ENCODE results near the gene B2M. TPM values are rescaled to one million over a fixed set of nuclear protein-coding genes. Genes with fewer than 3 reads are reported as not detected.

B2M gene
- total and polyA plus RNA-seq, 2 of the 13 experiments (the other 11 are each of a cell fraction or from before 2014, with no cell fraction given) = 784 to 857 TPM

DNA sequence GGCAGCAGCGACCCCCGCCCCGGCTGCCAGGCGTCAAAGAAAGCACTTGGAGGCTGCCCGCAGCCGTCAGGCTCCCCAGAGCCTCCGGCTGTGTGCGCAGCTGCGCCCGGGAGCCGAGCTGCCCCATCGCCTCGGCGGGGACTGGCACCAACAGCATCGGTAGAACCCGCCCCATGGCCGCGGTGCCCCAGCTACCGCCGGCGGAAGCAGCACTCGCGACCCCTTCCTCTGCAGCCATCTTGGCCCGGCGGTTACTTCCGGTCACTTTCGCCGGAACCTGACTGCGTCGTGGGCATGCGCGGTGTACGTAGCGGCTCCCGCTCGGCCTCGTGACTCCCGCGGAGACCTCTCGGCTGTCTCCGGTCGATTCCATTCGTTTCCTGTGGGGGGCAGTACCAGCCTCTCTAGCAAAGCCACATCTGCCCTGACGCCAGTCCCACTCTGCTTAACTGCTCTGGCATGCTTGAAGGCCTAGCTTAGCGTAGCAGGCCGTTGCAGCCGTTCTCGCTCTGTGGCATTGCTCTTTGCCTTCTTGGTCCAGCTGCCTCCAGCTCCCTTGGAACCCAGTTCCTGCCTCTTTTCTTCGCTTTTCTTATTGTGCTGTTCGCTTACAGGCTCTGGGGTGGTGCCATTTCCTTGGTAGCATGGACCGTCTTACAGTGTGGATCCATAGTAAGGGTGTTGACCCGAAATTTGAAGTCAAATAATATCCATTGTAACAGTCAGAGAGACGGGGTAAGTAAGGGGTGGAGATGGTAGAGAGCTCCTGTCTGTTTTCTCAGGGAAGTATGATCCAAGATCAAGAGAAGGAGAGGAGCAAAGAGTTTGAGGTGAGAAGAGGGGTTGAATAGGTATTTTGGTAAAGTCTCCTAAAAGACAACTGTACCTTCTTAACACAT is 47.7 kb upstream of the B2M start, which contains the start of gene SPG11 (continued):
- TF ChIP-seq, protein P1, sequence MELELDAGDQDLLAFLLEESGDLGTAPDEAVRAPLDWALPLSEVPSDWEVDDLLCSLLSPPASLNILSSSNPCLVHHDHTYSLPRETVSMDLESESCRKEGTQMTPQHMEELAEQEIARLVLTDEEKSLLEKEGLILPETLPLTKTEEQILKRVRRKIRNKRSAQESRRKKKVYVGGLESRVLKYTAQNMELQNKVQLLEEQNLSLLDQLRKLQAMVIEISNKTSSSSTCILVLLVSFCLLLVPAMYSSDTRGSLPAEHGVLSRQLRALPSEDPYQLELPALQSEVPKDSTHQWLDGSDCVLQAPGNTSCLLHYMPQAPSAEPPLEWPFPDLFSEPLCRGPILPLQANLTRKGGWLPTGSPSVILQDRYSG (CRISPR knock-in tag; IDR thresholded peaks at IDR 0.05) = peak; percentile 82; the same call in 1 of the 2 replicates
- TF ChIP-seq ZNF44 (CRISPR knock-in tag; IDR thresholded peaks at IDR 0.05) (no peak), ATF7-NPFF (CRISPR knock-in tag; IDR thresholded peaks at IDR 0.05; ENCODE audit: low read depth) (peak; percentile 85), ZNF619 (CRISPR knock-in tag; IDR thresholded peaks at IDR 0.05) (0 out of 2 replicates have a peak, but pooled peaks have one; percentile 40), RFX3 (CRISPR knock-in tag; IDR thresholded peaks at IDR 0.05) (no peak), YY1 (IDR thresholded peaks at IDR 0.05; ENCODE audit: insufficient read depth, insufficient replicate concordance, low read depth, low read length) (peak; percentile 98), TAF15 (IDR thresholded peaks at IDR 0.05; ENCODE audit: low read depth, low read length, poor library complexity, severe bottlenecking) (peak; percentile 37), AGO2 (optimal IDR thresholded peaks at IDR 0.05; ENCODE audit: low read depth, low read length) (peak; percentile 93), MAZ (IDR thresholded peaks at IDR 0.05; ENCODE audit: borderline replicate concordance, low read depth, low read length) (peak; percentile 41; the same call in 1 of the 2 replicates), MAZ (CRISPR knock-in tag; IDR thresholded peaks at IDR 0.05; ENCODE audit: low read depth) (peak; percentile 72; the same call in 1 of the 2 replicates), ZBTB1 (CRISPR knock-in tag; IDR thresholded peaks at IDR 0.05; ENCODE audit: borderline replicate concordance) (no peak)
- TF ChIP-seq, protein P2, sequence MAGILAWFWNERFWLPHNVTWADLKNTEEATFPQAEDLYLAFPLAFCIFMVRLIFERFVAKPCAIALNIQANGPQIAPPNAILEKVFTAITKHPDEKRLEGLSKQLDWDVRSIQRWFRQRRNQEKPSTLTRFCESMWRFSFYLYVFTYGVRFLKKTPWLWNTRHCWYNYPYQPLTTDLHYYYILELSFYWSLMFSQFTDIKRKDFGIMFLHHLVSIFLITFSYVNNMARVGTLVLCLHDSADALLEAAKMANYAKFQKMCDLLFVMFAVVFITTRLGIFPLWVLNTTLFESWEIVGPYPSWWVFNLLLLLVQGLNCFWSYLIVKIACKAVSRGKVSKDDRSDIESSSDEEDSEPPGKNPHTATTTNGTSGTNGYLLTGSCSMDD (CRISPR knock-in tag; IDR thresholded peaks at IDR 0.05) = no peak
- TF ChIP-seq, protein P3, sequence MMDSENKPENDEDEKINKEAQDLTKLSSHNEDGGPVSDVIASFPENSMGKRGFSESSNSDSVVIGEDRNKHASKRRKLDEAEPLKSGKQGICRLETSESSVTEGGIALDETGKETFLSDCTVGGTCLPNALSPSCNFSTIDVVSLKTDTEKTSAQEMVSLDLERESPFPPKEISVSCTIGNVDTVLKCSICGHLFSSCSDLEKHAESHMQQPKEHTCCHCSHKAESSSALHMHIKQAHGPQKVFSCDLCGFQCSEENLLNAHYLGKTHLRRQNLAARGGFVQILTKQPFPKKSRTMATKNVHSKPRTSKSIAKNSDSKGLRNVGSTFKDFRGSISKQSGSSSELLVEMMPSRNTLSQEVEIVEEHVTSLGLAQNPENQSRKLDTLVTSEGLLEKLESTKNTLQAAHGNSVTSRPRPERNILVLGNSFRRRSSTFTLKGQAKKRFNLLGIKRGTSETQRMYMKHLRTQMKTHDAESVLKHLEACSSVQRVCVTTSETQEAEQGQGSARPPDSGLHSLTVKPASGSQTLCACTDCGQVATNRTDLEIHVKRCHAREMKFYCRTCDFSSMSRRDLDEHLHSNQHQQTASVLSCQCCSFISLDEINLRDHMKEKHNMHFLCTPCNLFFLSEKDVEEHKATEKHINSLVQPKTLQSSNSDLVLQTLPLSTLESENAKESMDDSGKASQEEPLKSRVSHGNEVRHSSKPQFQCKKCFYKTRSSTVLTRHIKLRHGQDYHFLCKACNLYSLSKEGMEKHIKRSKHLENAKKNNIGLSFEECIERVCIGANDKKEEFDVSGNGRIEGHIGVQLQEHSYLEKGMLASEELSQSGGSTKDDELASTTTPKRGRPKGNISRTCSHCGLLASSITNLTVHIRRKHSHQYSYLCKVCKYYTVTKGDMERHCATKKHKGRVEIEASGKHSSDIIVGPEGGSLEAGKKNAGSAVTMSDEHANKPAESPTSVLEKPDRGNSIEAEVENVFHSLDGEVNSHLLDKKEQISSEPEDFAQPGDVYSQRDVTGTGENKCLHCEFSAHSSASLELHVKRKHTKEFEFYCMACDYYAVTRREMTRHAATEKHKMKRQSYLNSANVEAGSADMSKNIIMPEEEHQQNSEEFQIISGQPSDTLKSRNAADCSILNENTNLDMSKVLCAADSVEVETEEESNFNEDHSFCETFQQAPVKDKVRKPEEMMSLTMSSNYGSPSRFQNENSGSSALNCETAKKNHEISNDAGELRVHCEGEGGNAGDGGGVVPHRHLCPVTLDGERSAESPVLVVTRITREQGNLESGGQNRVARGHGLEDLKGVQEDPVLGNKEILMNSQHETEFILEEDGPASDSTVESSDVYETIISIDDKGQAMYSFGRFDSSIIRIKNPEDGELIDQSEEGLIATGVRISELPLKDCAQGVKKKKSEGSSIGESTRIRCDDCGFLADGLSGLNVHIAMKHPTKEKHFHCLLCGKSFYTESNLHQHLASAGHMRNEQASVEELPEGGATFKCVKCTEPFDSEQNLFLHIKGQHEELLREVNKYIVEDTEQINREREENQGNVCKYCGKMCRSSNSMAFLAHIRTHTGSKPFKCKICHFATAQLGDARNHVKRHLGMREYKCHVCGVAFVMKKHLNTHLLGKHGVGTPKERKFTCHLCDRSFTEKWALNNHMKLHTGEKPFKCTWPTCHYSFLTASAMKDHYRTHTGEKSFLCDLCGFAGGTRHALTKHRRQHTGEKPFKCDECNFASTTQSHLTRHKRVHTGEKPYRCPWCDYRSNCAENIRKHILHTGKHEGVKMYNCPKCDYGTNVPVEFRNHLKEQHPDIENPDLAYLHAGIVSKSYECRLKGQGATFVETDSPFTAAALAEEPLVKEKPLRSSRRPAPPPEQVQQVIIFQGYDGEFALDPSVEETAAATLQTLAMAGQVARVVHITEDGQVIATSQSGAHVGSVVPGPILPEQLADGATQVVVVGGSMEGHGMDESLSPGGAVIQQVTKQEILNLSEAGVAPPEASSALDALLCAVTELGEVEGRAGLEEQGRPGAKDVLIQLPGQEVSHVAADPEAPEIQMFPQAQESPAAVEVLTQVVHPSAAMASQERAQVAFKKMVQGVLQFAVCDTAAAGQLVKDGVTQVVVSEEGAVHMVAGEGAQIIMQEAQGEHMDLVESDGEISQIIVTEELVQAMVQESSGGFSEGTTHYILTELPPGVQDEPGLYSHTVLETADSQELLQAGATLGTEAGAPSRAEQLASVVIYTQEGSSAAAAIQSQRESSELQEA (CRISPR knock-in tag; IDR thresholded peaks at IDR 0.05; ENCODE audit: not compliant biosample characterization) = peak; percentile 90
- TF ChIP-seq, protein P4, sequence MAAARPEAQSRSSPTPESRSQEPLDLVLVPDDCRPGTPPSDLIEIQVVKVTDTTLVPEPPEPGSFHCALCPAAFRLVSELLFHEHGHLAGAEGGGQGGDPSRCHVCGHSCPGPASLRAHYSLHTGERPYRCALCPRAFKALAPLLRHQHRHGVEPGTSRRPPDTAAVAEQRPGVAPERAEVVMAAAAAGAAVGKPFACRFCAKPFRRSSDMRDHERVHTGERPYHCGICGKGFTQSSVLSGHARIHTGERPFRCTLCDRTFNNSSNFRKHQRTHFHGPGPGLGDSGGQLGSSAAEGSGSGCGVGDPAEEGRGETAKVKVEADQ (CRISPR knock-in tag; IDR thresholded peaks at IDR 0.05; ENCODE audit: borderline replicate concordance) = peak; percentile 95
- TF ChIP-seq, protein P5, sequence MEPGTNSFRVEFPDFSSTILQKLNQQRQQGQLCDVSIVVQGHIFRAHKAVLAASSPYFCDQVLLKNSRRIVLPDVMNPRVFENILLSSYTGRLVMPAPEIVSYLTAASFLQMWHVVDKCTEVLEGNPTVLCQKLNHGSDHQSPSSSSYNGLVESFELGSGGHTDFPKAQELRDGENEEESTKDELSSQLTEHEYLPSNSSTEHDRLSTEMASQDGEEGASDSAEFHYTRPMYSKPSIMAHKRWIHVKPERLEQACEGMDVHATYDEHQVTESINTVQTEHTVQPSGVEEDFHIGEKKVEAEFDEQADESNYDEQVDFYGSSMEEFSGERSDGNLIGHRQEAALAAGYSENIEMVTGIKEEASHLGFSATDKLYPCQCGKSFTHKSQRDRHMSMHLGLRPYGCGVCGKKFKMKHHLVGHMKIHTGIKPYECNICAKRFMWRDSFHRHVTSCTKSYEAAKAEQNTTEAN (CRISPR knock-in tag; conservative IDR thresholded peaks at IDR 0.05) = peak; percentile 88
